Activated CD8-positive, alpha-beta memory T cell treated with anti-CD3 and anti-CD28 coated beads, Interleukin-2, amount 50 U/mL, for 1 hour (primary cell): ENCODE results near the gene MAN2B2.

Experiments
- DNase-seq: peaks from one replicate; pipeline ENCODE4 v3.0.0-alpha.2; 2020; ENCODE audit errors: extremely low read depth

The MAN2B2 gene

DNA sequence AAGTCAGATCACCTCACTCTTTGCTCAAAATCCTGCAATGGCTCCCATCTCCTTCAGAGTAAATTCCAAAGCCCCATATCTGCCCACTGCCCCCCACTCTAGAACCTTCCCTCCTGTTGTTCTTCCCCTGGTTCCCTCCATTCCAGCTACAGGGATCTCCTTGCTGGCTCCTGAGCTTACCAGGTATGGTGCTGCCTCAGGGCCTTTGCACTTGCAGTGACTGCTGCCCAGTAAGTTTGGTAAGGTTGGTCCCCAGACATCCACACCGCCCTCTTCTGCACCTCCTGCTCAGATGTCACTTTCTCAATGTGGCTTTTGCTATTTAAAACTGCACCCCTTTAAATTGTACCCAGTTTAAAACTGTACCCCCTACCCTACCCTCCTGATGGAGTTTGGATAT lies 7.8 kb upstream of the MAN2B2 start:
- DNase-seq = no peak

DNA sequence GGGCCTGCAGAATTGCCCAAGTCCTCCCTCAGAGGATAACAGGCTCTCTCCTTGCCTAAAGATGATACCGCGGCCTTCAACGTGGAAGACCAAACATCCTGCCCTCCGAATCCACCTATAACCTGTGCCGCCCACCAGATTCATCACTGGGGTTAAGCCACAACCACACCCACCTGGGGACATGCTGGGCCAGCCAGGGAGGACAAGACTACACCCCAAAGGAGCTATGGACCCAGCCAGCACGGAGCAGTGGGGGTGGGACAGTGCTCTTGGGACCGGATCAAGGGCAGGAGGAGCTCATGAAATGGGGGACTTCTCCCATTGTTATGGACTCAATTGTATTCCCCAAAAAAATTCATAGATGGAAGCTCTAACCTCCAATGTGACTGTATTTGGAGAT lies 6.8 kb upstream of the MAN2B2 start:
- DNase-seq = no peak

DNA sequence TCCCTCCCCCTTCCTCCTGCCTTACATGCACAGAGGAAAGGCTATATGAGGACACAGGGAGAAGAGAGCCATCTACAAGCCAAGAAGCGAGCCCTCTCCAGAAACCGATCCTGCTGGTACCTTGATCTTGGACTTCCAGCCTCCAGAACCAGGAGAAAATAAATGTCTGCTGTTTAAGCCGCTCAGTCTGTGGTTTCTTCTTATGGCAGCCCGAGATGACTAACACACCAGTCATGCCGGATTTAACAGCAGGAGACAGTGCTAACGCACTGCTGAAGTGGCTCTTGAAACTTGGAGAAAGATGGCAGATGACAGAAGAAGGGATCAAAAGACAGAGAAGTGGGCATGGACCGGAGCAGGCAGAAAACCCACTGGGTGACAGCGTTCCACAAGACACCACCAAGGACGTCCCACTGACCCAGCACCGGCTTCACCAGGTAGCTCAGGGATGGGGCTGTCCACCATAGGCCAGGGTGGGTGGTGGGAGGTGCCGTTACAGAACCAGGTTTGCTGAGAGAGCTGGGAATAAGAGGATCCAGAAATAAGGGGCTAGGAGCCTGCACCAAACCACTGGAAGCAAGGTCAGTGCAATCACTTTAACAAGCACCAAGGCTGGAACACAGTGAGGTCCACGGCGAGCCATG lies 6.2 kb upstream of the MAN2B2 start:
- no peak for DNase-seq

DNA sequence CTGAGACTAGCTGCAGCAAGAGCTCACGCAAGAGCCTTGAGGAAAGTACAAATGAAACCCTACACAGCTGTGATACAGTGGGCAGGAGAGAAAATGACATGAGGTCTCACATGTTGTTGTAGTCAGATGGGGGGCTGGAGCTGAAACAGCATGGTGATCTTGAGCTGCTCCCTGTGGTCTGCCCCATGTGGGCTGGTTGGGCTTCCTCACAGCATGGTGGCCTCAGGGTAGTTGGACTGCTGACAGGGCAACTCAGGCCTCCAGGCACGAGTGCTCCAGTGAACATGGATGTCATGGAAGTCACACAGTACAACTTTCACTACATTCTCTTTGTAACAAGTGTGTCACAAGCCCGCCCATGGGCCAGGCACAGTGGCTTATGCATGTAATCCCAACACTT lies 3.4 kb upstream of the MAN2B2 start:
- no peak for DNase-seq

DNA sequence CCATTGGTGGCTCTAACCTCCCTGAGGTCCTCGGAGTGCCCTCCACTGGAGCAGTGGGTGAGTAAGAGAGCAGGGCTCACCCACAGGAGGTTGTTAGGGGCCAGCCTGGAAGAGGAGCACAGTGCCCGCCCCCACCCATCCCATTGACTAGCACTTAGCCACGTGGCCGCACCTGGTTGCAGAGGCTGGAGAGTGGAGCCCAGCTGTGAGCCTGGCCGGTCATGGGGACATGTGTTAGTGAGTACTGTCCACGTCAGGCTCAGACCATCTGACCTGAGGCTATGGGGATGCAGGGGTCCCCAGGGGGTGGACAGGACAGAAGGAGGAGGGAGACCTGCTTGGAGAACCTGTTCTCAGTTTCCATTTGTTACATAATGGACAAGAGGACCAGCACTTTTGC lies 1.4 kb upstream of the MAN2B2 start:
- DNase-seq = no peak

DNA sequence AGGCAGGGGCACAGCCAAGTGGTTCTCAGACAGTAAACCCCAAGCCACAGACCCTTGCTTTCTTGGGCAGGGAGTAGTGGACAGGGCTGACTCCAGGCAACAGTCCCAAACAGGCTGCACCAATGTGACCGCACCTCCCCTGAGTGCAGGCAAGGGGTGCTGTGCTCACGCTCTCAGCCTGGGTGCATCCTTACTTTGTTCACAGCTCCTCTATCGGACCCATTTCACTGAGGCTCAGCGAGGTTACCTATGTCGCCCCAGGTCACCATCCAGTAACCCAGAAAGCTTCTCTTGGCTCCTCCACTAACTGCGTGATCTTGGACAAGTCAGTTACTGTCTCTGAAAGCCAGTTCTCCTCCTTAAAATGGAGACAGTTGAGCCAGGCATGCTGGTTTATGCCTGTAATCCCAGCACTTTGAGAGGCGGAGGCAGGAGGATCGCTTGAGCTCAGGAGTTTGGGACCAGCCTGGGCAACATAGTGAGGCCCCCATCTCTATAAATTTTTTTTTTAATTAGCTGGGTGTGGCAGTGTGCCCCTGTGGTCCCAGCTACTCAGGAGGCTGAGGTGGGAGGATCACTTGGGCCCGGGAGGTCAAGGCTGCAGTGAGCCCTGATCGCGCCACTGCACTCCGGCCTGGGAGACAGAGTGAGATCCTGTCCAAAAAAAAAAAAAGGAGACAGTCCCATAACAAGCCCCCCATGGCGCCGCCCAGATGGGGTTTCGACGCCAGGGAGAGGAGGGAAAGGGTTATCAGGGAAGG lies 823 bp upstream of the MAN2B2 start:
- DNase-seq = no peak

DNA sequence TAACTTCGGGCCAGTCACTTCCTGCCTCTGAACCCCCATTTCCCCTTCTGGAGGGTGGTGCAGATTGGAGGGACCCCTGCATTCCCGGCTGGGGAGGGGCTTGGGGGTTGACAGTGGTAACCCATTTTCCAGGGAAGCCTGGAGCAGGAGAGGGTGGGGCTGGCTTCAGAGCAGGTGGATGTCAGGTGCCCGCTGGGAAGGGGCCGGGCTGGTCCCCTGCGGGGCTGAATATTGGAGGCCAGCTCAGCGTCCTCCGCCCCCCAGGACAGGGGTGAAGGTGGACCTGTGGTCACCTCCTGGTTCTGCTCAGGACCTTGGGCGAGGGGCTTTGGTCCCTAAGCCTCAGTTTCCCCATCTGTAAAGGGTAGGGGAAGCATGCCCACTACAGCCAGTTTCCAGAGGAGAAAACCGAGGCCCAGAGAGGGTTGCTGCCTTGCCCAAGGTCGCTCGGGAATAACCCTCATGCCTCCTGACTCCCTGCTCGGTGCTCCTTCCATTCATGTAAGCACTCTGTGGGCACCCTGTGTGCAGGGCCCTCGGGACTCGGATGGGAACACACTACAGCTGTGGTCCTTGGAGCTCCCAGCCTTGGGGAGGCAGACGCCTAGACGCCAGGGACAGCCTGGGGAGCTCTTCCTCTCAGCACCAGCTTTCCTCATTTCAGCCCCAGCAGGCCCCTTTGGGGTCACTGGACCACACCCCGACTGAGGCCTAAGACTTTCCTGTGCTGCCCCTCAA lies 683 bp downstream of the MAN2B2 start:
- no peak for DNase-seq

DNA sequence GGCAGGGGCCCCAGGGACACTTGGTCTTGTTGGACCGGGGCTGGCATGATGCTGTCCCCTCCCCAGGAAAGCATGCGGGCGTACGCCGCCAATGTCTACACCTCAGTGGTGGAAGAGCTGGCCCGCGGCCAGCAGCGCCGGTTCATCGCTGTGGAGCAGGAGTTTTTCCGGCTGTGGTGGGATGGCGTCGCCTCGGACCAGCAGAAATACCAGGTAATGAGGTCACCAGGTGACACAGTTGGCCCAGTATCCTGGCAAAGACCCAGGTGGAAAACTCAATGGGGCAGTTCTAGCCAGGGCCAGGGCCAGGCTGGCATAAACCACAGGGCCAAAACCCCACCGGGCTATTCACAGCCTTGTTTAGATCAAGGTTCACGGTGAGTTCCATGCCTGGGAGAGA lies 1.5 kb downstream of the MAN2B2 start:
- no peak for DNase-seq

DNA sequence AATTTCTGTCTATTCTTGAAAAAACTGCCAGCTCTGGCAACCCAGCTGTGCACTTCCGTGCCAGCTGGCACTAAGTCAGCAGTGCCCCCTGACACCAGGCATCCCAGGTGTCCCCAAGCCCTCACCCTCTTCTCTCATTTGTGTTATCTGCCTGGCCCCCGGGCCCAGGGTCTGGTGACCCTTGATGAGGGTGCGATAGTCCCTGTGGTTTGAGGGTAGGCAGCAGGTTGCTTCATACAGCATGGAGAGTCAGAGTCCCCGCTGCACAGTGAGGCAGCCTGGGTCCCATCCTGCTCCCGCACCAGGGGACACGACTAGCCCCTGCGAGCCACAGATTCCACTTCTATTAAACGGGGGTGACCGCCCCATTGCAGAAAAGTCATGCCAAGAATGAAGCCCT lies 1.9 kb downstream of the MAN2B2 start:
- no peak for DNase-seq

DNA sequence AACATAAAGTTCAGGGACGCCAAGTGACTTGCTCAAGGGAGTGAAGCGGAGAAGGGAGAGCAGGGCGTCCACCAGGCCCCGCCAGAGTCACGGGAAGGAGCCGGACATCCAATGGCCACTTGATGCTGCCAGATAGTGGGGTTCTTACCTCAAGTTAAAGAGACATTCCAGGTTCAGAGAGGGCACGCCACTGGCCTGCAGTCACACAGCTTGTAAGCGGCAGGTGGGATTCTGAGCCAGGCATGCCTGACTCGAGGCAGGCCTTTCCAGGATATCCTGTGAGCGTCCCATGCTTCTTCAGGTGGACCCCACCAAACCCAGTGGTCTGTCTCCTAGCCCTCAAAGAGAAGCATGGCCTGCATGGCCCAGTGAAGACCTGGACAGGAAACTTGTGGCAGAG lies 2.4 kb downstream of the MAN2B2 start:
- no peak for DNase-seq

DNA sequence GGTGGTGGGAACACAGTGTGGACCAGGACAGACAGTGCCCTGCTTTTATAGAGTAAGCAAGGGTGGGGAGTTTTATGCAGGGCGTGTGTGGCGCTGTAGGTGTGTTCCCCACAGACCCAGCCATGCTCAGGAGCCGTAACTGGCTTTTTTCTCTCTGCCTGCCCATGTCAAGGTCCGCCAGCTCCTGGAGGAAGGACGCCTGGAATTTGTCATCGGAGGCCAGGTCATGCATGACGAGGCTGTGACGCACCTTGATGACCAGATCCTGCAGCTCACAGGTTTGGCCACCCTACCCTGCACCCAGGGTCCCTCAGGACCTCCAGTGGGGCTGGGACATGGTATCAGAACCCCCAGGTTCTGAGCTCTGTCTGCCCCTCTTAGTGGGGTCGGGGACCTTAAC lies 3.2 kb downstream of the MAN2B2 start:
- no peak for DNase-seq

DNA sequence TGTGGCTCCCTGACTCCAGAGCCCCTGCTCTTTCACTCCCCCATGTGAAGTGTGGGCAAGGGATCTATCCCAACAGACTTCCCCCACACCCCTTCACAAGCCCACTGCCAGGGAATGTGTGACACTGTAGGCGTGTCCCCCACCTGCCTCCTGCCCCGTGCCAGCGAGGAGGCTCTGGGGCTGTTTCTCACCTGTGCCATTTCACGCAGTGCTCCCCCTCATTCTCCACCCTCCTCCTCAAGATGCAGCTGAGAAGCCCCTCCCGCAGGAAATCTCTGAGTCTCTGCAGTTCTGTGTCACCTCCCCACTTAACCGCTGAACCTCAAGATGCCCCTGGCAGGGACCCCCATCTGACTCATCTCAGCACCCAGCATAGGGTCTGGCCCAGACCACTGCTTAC lies 5.4 kb downstream of the MAN2B2 start:
- no peak for DNase-seq

DNA sequence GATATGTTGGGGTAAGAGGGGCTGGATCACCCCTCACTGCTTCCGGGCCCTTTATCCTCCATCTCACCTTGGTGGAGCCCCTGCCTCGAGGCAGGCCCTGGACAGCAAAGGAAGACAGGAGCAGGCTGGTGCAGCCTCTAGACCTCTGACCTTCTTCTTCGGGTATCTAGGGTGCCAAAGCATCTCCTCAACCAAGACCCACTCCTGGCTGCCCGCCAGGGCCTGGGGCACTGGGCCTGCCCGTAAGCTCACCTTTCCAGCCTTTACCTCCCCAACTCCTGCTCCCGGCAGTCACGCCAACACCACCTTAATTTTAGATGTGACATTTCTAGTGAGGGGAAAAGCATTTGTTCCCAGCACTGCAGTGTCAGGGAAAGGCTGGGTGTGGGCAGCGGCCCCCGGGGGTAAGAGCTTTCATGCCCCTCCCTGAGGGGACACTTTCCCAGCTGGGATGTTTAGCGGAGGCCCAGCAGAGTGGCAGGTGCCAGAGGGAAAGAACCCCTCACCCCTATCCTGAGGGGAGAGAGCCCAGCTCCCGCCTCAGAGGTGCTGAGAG lies 6.7 kb downstream of the MAN2B2 start:
- DNase-seq = no peak

DNA sequence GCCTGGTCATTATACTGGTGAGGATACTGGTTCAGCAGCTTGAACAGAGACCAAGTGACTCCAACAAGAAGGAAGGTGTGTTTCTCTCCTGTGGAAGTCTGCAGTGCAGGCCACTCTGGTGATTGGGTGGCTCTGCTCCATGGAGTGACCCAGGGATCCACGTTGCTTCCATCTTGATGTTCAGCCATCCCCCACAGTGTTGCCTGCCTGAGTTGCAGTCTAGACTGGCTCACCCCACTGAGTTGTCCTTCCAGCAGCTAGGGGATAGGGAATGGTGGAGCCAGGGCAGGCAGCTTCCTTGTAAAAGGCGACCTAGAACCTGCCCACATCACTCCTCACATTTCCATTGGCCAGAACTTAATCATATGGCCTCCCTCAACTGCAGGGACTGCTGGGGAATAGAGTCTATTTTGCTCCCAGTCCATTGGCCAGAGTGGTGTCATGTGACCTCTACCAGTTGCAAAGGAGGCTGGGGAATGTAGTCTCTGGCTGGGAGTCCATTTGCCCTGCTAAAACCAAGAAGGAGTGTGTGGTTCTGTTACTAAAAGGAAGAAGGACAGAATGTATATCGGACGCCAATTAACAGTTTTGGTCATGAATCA lies 8.0 kb downstream of the MAN2B2 start:
- DNase-seq = no peak

DNA sequence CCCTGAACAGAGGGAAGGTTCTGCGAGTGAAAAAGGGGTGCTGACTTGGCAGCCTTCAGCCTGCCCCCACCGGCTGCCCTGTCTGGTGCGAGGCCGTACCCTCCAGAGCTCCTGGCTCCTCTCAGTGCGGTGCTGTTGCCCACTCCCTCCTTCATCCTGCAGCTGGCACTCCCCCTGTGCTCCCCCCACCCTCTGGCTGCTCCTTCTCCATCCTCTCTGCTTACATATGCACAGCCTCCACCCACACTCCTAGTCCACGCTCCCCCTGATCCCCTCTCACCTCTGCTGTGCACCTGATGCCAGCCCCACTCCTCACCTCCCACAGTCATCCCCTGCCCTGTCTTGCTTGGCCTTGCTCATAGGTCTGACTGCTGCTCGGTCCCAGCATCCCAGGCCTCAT lies 9.9 kb downstream of the MAN2B2 start:
- DNase-seq = no peak

DNA sequence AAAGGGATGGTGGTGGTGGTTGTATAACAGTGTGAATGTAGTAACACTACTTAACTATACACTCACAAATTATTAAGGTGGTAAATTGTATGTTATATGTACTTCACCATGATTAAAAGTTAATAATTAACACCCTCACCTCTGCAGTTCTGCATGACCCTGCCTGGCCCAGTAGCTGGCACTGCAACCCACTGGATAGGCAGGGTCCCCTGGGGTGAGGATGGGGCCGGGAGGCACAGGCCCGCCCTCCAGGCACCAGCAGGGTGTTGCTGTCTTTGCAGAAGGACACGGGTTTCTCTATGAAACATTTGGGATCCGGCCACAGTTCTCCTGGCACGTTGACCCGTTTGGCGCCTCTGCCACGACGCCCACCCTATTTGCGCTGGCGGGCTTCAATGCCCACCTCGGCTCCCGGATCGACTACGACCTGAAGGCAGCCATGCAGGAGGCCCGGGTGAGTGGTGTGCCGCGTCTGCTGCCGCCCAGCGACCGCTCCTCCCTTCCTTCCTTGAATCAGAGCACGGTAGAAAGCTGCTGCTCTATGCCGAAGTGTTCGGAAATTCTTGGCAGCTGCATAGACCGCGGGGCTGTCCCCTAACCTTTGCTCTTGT lies 11.8 kb downstream of the MAN2B2 start:
- DNase-seq = no peak

DNA sequence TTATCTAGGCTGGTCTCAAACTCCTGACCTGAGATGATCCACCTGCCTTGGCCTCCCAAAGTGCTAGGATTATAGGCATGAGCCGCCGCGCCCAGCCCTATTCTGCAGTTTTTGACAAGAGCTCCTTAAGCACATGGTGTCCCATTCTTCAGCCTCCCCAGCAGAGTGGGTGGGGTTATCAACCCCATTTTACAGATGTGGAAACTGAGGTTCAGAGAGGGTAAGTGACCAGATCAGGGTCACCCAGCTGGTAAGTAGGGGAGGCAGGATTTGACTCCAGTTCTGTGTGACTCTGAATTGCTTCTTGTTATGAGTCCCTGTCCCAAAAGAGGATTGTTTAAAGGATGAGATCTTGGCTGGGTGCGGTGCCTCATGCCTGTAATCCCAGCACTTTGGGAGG lies 14.5 kb downstream of the MAN2B2 start:
- DNase-seq = no peak

DNA sequence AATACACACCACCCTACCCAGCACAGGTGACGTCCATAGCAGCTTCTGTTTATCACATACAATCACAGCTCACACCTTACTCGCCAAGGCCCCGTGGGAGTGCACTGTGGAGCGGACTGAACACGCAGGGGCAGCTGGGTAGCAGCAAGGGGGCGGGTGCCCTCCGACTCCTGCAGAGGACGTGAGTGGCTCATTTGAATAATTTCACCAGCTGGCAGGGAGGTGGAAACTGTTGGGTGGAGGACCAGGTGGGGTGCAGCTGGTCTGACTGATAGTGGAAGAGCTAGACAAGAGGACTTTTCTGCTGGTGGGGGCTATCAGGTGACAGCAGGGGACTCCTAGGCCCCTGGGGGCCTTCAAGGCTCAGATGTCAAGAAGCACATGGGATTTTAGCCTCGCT lies 16.3 kb downstream of the MAN2B2 start:
- DNase-seq = no peak

DNA sequence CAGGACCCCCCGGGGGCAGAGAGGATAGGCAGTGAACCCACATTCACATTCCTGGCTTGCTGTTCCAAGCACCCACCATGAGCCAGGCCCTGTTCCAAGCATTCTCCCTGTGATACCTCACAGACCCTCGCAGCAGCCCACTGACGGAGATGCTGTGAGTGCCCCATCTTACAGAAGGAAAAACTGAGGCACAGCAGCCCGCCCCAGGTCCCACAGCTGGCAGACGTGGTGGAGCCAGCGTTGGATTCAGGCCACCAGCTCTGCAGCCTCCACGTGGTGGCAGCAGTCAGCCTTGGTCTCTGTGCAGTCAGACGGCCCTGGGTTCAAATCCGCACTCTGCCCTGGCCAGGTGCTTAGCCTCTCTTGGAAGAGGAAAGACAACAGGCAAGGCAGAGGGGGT lies 16.8 kb downstream of the MAN2B2 start:
- no peak for DNase-seq

DNA sequence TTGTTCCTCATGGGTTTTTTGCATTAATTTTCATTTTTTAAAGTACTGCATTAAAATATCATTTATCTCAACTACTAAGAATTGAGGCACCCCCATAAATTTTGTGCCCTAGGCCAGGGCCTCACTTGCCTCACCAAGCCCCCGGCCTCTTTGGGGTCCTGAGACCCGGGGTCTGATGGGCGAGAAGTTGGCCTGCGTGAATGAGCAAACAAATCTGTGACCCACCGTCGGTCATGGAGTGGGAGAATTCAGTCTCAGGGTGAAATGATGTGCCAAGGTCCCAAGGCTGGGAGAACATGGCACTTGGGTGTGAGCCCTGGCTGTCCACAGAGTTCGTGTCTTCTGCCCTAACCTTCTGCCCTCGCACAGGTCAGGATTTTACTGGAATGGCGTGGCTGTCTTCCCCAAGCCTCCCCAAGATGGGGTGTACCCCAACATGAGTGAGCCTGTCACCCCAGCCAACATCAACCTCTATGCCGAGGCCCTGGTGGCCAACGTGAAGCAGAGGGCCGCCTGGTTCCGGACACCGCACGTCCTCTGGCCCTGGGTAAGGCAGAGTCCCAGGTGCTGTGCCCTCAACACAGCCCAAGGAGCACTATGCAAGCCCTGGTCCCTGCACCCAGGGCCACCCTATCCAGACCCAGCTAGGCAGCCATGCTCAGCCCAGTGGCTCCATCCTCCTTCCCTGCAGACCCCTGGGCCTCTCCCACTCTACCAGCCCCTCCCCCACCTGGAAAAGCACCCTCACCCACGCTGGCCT lies 18.0 kb downstream of the MAN2B2 start:
- no peak for DNase-seq

DNA sequence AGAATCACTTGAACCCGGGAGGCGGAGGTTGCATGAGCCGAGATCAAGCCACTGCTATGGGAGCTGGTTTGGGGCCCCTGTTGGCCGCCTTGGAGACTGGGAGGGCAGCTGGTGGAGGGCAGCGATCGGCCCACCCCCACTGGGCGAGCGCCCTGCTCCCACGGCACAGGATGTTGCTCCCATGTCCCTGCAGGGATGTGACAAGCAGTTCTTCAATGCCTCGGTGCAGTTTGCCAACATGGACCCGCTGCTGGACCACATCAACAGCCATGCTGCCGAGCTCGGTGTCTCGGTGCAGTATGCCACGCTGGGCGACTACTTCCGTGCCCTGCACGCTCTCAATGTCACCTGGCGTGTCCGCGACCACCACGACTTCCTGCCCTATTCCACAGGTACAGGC lies 19.4 kb downstream of the MAN2B2 start:
- DNase-seq = no peak
